ENCODE data around the gene PCDH9.

PCDH9 gene

GRCh38 chr13:66716538-66716937, 513.6 kb downstream of the PCDH9 start:
- H3K79me2 ChIP-seq (ENCODE audit: insufficient read depth, low read length): no peaks in the 10 kb centered on the region
- H3K4me1 ChIP-seq (ENCODE audit: insufficient read depth, low read length, severe bottlenecking): peaks cover 16% of the 10 kb centered on the region
- no peaks in the 10 kb centered on the region for H3F3A ChIP-seq (ENCODE audit: insufficient read depth, low read length)
- TF ChIP-seq EZH2 (IDR thresholded peaks at IDR 0.05; ENCODE audit: borderline replicate concordance, low read length) (no peak), CTCF (IDR thresholded peaks at IDR 0.05; ENCODE audit: low read length) (no peak)
- no peaks in the 10 kb centered on the region for H3K9me2 ChIP-seq (ENCODE audit: low read depth, low read length)
- no peaks in the 10 kb centered on the region for H3K27me3 ChIP-seq (ENCODE audit: insufficient read depth, low read length)
- no peak overlapping the region for H2AFZ ChIP-seq (ENCODE audit: low read length)
- H3K9ac ChIP-seq (ENCODE audit: low read length): no peak overlapping the region
- no peak overlapping the region for H3K27ac ChIP-seq (ENCODE audit: low read depth, low read length, poor library complexity, severe bottlenecking)
- peaks cover 8% of the 10 kb centered on the region; the same call in 1 of the 2 replicates for H3K9me3 ChIP-seq (ENCODE audit: low read length)
- no peak overlapping the region for H3K4me3 ChIP-seq (ENCODE audit: low read depth, low read length, poor library complexity, severe bottlenecking)
- no peaks in the 10 kb centered on the region for H3K36me3 ChIP-seq (ENCODE audit: insufficient read depth, low read length)
- no peak overlapping the region for H3K4me2 ChIP-seq (ENCODE audit: low read length)
- no peaks in the 10 kb centered on the region for H4K20me1 ChIP-seq (ENCODE audit: insufficient read depth, low read length)

- no peaks in the 10 kb centered on the region for H3K9me2 ChIP-seq (ENCODE audit: low read depth, low read length)
- peaks cover 11% of the 10 kb centered on the region for H3K4me1 ChIP-seq (ENCODE audit: insufficient read depth, low read length, severe bottlenecking)
- H3K9ac ChIP-seq (ENCODE audit: low read length): no peak overlapping the region
- no peak overlapping the region for H3K4me2 ChIP-seq (ENCODE audit: low read length)
- H3K4me3 ChIP-seq (ENCODE audit: low read depth, low read length, poor library complexity, severe bottlenecking): no peak overlapping the region
- no peaks in the 10 kb centered on the region for H3K36me3 ChIP-seq (ENCODE audit: insufficient read depth, low read length)
- no peaks in the 10 kb centered on the region for H4K20me1 ChIP-seq (ENCODE audit: insufficient read depth, low read length)
- no peak overlapping the region for H2AFZ ChIP-seq (ENCODE audit: low read length)
- H3K27ac ChIP-seq (ENCODE audit: low read depth, low read length, poor library complexity, severe bottlenecking): no peak overlapping the region
- no peaks in the 10 kb centered on the region for H3K79me2 ChIP-seq (ENCODE audit: insufficient read depth, low read length)
- H3K27me3 ChIP-seq (ENCODE audit: insufficient read depth, low read length): no peaks in the 10 kb centered on the region
- TF ChIP-seq CTCF (IDR thresholded peaks at IDR 0.05; ENCODE audit: low read length) (peak; percentile 50), EZH2 (IDR thresholded peaks at IDR 0.05; ENCODE audit: borderline replicate concordance, low read length) (no peak)
- H3K9me3 ChIP-seq (ENCODE audit: low read length): peaks cover 8% of the 10 kb centered on the region; the same call in 1 of the 2 replicates
- no peaks in the 10 kb centered on the region for H3F3A ChIP-seq (ENCODE audit: insufficient read depth, low read length)
Measured at GRCh38 chr13:66714795-66715194, 515.3 kb downstream of the PCDH9 start.

GRCh38 chr13:66704110-66704509, 526.0 kb downstream of the PCDH9 start:
- H3K27ac ChIP-seq (ENCODE audit: low read depth, low read length, poor library complexity, severe bottlenecking): no peak overlapping the region
- no peak overlapping the region for H3K9ac ChIP-seq (ENCODE audit: low read length)
- no peaks in the 10 kb centered on the region; the same call in 1 of the 2 replicates for H3K36me3 ChIP-seq (ENCODE audit: insufficient read depth, low read length)
- peaks cover 15% of the 10 kb centered on the region for H3K9me3 ChIP-seq (ENCODE audit: low read length)
- peak overlapping the region; percentile 72 for H2AFZ ChIP-seq (ENCODE audit: low read length)
- no peaks in the 10 kb centered on the region for H3K79me2 ChIP-seq (ENCODE audit: insufficient read depth, low read length)
- H4K20me1 ChIP-seq (ENCODE audit: insufficient read depth, low read length): no peaks in the 10 kb centered on the region
- H3K9me2 ChIP-seq (ENCODE audit: low read depth, low read length): no peaks in the 10 kb centered on the region
- TF ChIP-seq EZH2 (IDR thresholded peaks at IDR 0.05; ENCODE audit: borderline replicate concordance, low read length): no peak
- no peak overlapping the region for H3K4me3 ChIP-seq (ENCODE audit: low read depth, low read length, poor library complexity, severe bottlenecking)
- H3F3A ChIP-seq (ENCODE audit: insufficient read depth, low read length): no peaks in the 10 kb centered on the region
- no peak overlapping the region for H3K4me2 ChIP-seq (ENCODE audit: low read length)
- peaks cover 13% of the 10 kb centered on the region for H3K4me1 ChIP-seq (ENCODE audit: insufficient read depth, low read length, severe bottlenecking)
- H3K27me3 ChIP-seq (ENCODE audit: insufficient read depth, low read length): no peaks in the 10 kb centered on the region

GRCh38 chr13:66703597-66703996, 526.5 kb downstream of the PCDH9 start:
- H3K79me2 ChIP-seq (ENCODE audit: insufficient read depth, low read length): no peaks in the 10 kb centered on the region
- H3K9me2 ChIP-seq (ENCODE audit: low read depth, low read length): no peaks in the 10 kb centered on the region
- no peaks in the 10 kb centered on the region for H3F3A ChIP-seq (ENCODE audit: insufficient read depth, low read length)
- H3K9ac ChIP-seq (ENCODE audit: low read length): no peak overlapping the region
- no peak overlapping the region for H3K4me2 ChIP-seq (ENCODE audit: low read length)
- TF ChIP-seq EZH2 (IDR thresholded peaks at IDR 0.05; ENCODE audit: borderline replicate concordance, low read length): no peak
- TF ChIP-seq CTCF (IDR thresholded peaks at IDR 0.05; ENCODE audit: low read length): no peak
- no peaks in the 10 kb centered on the region for H3K27me3 ChIP-seq (ENCODE audit: insufficient read depth, low read length)
- no peak overlapping the region for H3K4me3 ChIP-seq (ENCODE audit: low read depth, low read length, poor library complexity, severe bottlenecking)
- no peaks in the 10 kb centered on the region; the same call in 1 of the 2 replicates for H3K36me3 ChIP-seq (ENCODE audit: insufficient read depth, low read length)
- H3K4me1 ChIP-seq (ENCODE audit: insufficient read depth, low read length, severe bottlenecking): peaks cover 13% of the 10 kb centered on the region
- H2AFZ ChIP-seq (ENCODE audit: low read length): peak overlapping the region; percentile 13; the same call in 1 of the 2 replicates
- no peak overlapping the region for H3K27ac ChIP-seq (ENCODE audit: low read depth, low read length, poor library complexity, severe bottlenecking)
- peaks cover 15% of the 10 kb centered on the region for H3K9me3 ChIP-seq (ENCODE audit: low read length)
- no peaks in the 10 kb centered on the region for H4K20me1 ChIP-seq (ENCODE audit: insufficient read depth, low read length)

Data from OCI-LY1 (cell line).